NCI-H345 treated with DMSO at 0.1 percent for 48 hours (cell line): ENCODE data around the gene MTRFR.
"Not testable (repeated sequence)": the region's sequence is repeated elsewhere in the genome, so short reads cannot be mapped to it uniquely, and the experiment has no call there.

Source experiments
- DNase-seq: peaks from one replicate; lab custom pipeline; 2025; ENCODE audit not compliant: unreplicated experiment; lab: John Stamatoyannopoulos, UW

The MTRFR gene

DNA sequence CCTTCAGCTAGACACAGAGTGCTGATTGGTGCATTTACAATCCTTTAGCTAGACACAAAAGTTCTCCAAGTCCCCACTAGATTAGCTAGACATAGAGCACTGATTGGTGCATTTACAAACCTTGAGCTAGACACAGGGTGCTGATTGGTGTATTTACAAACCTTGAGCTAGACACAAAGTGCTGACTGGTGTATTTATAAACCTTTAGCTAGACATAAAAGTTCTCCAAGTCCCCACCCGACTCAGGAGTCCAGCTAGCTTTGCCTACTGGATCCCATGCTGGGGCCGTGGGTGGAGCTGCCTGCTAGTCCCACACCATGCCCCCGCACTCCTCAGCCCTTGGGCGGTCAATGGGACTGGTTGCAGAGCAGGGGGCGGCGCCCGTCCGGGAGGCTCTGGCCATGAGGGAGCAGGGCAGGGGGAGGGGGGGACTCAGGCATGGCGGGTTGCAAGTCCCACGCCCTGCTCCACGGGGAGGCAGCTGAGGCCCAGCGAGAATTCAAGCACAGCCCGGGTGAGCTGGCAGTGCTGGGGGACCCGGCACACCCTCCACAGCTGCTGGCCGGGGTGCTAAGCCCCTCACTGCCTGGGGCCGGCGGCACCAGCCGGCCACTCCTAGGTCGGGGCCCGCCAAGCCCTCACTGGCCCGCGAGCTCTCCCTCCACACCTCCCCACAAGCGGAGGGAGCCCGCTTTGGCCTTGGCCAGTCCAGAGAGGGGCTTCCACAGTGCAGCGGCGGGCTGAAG, 15.9 kb downstream of the MTRFR start:
- DNase-seq = not testable (repeated sequence)

DNA sequence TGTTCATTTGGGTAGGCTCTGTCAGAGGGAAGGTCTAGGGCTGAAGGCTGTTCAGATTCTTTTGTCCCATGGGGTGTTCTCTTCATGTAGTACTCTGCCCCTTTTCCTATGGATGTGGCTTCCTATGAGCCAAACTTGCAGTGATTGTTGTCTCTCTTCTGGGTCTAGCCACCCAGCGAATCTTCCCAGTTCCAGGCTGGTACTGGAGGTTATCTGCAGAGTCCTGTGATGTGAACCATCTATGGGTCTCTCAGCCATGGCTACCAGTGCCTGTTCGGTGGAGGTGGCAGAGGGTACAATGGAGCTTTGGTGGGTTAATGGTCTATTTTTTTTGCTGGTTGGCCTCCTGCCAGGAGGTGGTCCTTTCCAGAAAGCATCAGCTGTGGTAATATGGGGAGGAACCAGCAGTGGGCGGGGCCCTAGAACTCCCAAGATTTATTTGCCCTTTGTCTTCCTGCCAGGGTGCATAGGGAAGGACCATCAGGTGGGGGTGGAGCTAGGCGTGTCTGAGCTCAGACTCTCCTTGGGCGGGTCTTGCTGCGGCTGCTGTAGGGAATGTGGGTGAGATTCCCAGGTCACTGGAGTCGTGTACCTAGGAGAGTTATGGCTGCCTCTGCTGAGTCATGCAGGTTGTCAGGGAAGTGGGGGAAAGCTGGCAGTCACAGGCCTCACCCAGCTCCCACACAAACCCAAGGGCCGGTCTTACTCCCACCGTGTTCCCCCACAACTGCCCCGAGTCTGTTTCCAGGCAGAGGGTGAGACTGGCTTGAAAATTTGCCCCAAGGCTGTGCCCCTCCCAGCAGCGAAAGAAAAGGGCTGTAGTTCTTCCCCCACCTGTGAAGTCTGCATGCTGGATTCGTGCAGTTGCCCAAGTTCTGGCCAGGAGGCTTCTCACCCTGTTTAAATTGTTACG, 17.5 kb downstream of the MTRFR start:
- no peak for DNase-seq

DNA sequence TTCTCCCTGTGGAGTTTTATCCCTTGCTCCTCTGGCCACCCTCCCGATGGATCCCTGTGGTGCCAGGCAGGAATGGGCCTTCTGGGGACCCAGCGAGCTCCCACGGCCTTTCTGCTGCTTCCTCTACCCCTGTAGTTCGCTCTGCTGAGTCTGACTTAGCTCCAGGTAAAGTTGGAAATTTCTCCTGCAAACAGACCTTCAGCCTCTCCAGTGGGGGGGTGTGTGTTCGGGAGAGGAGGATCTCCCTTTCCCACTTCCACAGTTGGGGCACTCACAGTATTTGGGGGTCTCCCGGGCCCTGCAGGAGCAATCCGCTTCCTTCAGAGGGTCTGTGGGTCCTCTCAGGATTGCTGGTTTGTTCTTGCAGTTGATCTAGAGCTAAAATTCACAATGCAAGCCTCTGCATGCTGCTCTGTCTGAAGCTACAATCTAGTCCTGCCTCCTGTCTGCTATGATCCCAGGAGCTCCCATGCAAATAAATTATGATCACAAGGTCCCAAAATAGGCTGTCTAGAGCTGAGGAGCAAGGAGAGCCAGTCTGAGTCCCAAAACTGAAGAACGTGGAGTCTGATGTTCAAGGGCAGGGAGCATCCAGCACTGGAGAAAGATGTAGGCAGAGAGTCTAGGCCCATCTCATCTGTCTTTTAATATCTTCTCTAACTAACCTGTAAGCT, 18.3 kb downstream of the MTRFR start:
- no peak for DNase-seq

DNA sequence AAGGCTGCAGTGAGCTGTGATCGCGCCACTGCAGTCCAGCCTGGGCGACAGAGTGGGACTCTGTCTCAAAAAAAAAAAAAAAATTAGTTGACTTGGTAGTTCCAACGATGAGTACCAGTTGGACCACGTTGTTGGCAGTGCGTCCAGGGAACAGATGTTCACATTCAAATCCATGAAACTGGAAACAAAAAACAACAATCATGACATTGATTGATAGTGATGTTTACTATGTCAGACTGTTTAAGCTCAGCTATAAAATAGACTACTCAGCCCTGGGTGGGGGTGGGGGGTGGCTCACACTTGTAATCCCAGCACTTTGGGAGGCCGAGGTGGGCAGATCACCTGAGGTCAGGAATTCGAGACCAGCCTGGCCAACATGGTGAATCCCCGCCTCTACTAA, 19.1 kb downstream of the MTRFR start:
- not testable (repeated sequence) for DNase-seq

DNA sequence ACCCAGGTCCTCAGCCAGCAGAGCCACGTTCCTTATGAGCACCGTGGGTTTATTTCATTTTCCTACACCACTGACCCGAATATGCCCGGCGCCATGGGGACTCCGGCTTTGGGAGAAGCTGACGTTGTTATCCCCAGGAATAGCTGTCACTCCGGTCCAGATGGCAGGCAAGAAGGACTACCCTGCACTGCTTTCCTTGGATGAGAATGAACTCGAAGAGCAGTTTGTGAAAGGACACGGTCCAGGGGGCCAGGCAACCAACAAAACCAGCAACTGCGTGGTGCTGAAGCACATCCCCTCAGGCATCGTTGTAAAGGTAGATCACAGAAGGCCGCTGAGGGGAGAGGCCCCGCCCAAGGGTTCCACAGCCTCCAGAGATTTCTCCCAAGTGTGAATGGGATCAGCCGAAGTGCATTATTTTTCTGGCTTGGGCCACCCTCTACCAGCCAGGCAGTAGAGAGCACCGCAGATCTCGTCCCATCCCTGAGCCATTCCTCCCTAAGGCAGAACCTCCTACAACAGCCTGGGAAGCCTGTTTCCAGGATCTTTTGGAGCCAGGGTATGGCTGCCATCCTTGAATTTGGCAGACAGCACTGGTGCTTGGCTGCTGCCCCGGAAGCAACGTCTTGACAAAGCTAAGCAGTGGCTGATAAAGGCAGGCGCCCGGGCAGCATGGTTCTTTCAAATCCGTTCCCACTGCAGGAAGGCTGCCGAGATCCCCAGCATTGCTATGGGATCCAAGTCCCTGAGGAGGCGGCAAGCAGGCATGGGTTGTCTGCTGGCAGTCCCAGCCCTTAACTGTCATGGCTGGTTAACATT, 20.6 kb downstream of the MTRFR start:
- no peak for DNase-seq

DNA sequence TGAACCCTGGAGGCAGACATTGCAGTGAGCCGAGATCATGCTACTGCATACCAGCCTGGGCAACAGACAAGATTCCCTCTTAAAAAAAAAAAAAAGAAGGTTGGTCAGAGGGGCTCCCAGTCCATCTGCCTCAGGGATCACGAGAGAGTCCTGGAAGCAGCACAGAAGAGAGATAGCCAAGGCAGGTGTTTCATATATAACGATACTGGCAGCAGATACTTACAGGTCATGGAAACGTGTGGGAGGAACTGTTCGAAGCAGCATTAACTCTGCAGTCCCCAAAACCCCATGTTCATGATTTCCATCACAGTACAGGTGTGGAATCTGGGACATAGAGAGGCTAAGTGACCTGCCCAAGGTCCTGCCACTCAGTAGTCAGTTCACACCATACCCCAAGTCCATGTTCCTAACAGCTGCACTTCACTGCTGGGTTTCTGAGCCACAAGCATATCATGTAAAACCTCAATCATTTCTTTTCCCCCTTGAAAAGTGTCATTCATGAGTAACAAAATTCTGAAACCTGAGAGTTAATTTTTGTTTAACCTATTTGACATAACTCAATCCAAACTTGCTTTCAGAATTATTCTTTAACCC, 21.7 kb downstream of the MTRFR start:
- DNase-seq = no peak

DNA sequence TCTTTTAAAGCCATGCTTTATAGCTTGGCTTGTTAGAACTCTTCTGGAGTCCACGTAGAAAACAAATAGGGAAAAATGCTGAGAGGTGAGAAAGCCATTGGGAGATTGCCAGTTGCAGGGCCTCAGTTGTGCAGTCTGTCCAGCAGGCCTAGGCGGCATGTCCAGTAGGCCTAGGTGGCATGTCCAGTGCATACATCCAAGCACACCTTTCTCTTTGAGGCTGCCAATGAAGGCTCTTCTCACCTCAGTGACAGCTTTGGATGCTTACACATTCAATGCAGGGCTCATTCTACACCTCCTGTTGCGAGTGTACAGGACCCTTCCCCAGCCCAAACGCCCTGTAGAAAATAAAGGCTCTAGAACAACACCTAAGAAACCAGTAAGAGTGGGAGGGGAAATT, 25.4 kb downstream of the MTRFR start:
- no peak for DNase-seq

DNA sequence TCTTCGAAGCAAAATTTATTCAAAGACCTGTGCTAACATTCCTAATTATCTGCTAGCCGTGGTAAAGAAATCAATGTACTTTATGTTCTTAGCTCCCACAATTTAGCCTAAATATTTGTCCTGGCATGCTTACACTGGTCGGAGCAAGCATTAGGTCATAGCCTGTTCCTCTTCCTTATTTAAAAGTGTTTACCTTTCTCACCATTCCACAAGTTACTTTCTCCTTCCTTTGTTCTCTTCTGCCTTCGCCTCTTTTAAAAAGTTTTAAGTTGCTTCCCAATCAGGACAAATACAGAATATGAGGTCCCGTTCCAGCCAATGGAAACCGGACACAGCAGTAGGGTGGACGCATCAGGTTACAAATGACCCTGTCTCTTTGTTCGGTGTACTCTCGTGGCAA, 26.8 kb downstream of the MTRFR start:
- no peak for DNase-seq

DNA sequence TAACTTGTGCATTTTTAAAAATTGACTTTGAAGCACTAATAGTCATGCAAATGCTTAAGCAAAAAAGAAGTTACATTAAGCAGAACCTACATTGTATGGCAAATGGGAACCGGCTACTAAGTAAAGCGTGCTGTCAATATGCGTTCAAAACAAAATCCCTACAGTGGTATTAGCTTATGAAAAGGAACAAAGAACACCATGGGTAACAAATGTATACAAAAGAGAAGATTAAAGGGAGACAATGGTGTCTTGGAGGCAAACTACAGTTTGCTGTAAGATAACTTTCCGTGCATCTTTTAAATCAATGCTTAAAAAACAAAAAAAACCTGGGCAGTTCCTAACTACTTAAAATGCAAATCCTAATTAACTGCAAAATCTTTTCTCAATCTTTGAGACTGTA, 28.0 kb downstream of the MTRFR start:
- DNase-seq = no peak

DNA sequence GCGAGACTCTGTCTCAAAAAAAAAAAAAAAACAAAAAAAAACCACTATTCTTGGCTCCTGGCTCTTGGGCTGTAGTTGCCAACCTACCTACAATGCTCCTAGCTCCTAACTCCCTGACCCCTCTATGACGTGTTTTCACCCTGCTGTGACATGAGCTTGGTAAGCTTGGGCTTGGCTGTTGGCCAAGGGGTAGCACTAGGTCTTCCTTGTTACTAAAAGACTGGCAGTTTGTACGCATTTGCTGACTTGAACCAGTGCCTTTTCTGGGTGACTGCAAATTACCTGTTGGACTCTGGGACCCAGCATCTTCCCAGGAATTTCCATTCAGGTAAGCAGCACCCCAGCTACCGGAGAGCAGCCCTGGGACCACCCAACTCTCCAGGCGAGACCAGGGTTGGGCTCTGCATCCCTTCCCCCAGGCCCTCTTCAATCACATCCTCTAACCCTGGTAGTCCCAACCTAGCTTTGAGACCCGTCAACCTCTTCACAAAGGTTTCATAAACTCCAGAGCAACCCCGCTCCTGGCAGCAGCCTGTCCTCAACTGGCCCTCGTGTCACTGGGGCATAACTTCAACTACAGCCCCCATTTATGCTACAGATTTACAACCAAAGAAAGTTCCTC, 30.1 kb downstream of the MTRFR start:
- DNase-seq = no peak

DNA sequence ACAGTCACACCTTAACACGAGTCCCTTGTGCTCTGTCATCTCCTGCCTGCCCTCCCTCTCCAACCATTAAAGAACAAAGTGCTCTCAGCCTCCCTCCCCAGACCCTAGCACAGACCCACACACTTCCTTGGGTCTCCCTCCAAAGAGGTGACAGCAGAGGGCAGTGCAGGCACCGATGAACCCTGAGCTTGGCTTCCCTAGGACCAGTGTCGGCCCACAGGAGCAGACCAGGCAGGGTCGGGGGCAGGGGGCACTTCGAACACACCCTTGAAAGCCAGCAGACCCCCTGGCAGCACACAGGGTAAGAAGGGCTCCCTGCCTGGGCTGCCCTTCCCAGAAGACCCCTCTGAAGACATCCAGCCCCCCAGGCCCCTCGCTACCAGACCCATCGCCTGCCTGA, 31.4 kb downstream of the MTRFR start:
- no peak for DNase-seq

DNA sequence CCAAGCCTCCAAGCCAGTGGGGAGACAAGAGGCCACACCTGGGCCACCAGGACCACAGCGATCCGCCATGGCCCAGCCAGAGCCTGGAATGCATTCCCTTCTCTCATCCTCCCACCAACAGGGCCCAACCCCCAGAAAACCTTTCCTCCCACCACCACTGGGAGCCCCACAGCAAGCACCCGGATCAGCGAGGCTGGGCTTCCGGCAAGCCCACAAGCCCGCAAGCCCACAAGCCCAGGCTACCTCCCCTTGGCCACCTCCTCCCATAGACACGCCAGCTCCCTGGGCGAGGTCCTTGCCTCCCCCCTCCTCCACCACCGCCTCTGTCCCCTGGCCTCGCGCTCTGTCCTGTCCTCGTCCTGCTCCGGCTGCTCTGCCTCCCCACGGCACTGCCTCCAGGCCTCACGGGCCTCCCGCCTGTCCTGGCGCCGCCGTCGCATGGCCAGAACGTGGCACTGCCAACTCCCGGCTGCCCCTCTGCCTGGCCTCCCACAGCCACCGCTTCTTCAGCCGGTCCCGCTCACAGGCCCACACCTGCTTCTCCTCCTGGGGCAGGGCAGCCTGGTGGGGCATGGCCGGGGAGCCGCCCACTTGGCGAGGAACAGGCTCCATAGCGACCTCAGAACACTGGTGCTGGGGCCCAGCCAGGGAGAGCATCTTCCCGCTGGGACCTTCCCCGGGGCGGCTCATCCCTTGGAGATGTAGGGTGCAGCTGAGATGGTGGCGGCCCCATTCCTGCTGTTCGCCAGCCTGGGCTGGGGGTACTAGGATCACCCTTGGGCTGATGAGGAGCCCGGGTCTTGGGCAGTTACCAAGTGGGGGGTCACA, 32.8 kb downstream of the MTRFR start:
- no peak for DNase-seq

DNA sequence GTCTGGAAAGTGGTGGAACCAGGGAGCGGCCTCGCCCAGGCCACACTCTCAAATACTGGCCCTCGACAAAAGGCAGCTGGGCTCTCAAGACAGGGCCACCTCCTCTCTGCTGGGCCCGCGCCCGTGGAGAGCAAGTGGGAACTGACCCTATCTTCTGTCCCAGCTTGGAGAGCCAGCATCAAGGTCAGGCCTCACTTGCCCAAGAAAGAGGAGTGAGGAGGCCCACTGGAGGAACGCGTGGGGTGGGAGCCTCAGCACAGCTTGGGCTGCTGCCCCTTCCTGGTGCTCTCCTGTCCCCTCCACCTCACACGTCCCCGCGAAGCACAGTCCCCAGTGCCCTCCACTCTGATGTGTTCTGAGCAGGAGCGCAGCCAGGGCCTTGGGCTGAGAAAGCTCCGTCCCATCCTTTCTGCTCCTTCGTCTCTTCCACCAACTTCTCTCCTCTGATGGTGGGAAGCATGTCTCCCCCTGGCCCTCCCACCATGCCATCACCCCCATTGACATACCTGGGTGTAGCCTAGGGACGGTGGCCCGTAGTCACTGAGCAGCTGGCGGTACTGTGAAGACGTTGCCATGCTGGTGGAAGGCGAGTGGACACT, 33.5 kb downstream of the MTRFR start:
- DNase-seq = no peak

DNA sequence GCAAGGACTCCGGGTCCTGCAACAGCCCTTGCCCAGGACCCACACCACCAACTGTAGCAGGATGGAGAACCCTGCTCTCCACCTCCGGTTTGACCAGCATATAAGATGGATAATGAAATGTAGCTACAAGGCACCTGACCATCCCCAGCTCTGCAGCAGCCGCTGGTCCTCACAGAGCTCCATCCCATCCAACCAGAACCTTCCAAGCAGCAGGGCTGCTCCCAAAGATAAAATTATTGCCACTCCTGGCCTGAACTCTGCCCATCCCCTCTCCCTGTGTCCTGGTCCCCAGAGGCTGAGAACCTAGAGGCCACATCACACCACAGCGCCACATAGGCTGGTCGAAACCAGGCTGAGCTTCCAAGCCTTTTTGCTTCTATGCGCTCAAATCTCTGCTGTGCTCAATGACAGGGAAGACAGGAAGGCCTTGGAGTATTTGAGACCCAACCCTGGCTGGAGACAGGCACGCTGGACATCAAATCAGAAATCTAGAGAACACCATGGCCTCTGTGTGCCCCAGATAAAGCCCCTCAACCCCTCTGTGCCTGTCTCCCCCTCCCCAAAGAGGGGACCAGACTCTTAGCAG, 34.2 kb downstream of the MTRFR start:
- DNase-seq = no peak

DNA sequence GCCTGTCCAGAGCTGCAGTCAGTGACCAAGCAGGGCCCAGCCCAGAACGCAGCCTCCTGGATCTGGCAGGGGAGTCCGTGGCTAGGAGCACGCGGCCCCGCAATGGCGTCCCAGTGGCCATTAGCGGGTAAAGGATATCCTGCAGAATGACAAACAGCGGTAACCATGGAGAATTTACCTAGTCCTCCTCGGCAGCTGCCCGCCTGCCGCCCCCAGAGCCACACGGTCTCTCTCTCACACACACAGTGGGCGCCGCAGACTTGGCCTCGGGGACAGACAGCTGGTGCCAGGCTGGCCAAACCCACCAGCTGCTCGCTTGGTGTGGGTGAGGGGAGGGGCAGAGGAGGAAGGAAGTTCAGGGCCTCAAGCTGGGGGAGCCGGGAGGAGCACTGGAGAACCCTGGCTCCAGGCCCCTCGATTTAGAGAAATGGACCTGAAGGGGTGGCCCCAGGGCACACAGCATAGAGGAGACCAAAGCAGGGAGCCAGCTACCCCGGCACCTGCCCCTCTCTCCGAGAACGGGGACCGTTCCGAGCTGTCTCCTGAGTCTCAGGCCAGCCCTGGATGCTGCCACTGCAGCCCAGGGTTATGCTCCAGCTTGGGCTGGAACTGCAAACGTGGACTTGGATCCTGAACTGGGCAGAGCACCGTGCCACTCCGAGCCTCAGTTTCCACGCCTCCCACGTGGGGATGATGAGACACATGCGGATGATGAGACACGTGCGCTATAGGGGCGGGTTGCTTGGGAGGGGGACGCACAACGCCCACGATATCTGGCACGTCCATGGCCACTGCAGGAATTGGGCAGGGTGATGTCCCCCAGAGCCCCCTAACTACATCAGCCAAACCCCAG, 35.0 kb downstream of the MTRFR start:
- no peak for DNase-seq

DNA sequence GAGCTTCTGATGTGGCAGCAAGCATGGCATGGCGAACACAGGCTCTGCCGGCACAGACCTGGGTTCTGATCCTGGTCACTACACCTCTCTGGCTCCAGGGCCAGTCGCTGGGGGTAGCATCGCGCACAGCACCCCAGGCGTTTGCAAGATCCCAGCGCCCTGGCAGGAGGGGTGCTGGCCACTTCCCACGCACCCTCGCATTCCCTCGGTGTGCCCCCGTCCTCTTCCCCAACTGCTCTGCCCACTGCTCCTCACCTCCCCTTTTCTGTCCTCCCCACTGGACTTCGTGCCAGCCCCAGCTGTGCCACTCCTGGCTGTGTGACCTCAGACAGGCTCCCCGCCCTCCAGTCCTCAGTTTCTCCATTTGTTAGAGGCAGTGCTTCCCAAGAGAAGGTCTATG, 35.6 kb downstream of the MTRFR start:
- DNase-seq = no peak

DNA sequence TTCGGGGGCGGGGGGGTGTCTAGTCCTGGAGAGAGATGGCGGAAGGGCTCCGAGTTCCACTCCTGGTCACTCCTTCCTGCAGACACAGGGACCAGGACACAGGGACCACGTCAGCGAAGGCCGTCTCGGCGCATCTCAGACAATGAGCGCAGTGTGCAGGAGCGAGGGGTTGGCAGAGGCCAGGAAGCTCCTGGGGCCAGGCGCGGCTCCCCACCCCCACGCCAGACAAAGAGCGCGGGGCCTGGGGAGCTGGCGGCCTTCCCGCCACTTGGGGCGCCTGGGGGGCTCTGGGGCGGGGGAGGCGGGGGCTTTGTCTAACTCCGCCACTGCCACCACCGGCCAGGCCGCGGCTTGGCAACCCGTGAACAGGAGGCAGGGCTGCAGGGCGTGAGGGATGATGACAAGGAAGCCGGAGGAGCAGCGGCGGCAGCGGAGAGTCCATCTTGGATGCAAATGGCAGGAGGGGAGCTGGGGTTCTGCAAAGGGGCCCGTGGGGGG, 36.2 kb downstream of the MTRFR start:
- DNase-seq = no peak

DNA sequence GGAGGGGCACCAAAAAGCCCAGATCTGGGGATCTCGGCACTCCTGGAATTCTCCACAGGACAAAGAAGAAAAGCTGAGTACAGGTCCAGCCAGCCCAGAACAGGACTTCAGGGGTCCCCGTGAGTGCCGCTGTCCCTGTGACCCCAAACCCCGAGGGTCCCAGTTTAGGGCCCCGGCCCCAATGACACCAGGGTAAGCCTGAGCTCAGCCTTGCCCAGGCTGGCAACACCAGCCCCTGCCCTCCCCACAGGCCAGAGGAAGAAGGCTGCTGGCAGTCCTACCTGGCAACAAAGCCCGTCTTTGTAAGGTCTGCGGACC, 36.6 kb downstream of the MTRFR start:
- no peak for DNase-seq
